HG02885 (cell line): Measurements from ENCODE around the gene COQ8A.
"Not testable (repeated sequence)": the region's sequence is repeated elsewhere in the genome, so short reads cannot be mapped to it uniquely, and the experiment has no call there.

Experiments
- ATAC-seq: cut with Tn5 transposase; IDR thresholded peaks from one replicate; pipeline ENCODE4 v1.9.1; 2021; ENCODE audit warnings: mild to moderate bottlenecking; ENCODE audit not compliant: unreplicated experiment, poor library complexity

The COQ8A gene

DNA sequence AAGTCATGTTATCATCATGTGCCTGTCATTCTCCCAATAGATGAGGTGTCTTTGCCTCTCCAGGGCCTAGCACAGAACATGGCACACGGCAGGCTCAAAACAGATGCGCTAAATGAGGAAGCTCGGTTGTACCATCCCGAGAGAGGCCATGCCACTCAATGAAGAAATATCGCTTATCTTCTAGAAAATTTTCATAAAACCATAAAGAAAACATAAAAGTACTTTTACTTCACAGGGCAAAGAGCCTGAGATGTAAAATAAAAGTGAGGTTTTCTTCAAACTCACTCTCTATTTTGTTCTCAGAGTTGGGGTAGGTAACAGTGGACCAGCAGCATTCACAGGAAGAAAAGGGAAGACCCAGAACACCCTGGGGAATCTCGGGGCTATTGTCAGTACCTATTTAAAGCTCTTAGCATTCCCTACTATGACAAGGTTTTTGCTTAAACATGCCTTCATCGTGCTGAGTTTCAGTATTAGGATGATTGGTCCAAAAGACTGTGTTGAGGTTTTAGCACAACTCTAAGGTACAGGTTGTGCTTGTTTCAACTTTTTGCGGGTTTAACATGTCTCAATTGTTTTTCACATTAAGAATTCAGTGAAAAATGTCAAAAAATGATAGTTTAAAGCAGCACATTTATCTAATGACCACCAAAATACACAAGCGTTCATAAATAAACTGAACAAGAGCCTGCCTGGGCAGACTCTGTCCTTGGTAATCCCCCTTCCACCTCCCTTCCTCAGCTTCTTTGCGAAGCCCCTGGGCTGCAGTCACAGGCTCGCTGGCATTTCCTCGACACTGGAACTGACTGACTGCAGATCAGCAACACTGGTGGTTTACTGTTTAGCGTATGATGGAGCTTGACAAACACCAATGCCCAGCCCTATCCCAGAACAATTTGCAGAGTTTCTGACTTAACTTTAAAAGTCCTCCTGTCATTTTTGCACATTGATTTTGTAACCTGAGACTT lies 55.6 kb downstream of the COQ8A start:
- peak; percentile 98 for ATAC-seq

DNA sequence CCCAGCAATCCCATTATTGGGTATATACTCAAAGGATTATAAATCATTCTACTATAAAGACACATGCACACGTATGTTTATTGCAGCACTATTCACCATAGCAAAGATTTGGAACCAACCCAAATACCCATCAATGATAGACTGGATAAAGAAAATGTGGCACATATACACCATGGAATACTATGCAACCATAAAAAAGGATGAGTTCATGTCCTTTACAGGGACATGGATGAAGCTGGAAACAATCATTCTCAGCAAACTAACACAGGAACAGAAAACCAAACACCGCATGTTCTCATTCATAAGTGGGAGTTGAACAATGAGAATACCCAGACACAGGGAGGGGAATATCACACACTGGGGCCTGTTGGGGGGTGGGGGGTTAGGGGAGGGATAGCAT lies 59.5 kb downstream of the COQ8A start:
- not testable (repeated sequence) for ATAC-seq

DNA sequence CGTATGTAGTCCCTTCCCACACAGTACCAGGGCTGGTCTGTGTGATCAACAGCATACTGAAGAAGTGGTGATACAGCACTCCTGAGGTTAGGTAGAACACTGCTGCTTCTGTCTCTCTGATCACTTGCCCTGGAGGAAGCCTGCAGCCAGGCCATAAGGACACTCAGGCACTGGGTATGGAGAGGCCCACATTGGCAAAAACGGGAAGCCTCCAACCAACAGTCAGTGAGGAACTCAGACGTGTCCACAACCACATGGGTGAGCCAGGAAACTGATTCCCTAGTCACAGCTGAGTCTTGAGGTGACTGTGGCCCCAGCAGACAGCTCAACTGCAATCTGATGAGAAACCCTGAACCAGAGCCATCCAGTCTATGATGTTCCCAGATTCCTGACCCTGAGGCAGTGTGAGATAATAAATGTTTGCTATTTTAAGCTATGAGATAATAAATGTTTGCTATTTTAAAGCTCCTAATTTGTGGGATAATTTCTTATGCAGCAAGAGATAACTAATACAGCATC lies 62.5 kb downstream of the COQ8A start:
- no peak for ATAC-seq

DNA sequence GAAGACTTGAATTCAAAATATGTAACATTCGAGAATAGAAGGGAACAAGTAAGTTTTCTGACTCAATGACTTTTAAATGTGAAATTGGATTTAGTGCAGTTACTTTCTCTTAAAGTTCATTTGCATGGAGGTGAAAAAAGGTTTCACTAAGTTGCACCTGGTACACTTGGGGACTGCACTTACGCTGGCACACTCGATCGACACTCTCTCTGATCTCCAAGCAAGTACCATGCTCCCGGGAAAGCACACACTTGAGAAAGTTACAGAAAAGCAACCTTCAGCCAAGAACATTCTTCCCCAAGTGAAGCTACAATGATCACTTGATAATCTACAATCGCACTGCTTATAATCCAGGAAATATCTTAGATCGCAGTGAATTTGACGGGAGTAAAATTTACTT lies 63.1 kb downstream of the COQ8A start:
- ATAC-seq, result no peak

DNA sequence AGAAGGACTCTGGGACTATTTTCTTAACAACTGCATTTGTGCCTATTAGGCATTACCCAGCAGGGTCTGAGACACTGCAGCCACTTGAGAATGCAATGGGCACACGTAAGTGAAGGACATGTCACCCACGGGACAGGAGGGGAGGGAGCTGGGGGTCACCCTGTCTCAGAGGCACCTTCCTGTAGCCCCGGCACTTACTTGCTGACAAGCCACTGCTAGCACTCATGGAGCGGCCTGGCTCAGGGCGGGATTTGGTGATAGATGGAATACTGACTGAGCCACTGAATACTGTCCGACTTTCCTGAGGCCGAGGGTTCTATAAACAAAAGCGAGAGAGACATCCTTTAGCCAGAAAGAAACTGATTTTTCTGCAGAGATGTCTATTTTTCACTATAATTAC lies 64.7 kb downstream of the COQ8A start:
- no peak for ATAC-seq

DNA sequence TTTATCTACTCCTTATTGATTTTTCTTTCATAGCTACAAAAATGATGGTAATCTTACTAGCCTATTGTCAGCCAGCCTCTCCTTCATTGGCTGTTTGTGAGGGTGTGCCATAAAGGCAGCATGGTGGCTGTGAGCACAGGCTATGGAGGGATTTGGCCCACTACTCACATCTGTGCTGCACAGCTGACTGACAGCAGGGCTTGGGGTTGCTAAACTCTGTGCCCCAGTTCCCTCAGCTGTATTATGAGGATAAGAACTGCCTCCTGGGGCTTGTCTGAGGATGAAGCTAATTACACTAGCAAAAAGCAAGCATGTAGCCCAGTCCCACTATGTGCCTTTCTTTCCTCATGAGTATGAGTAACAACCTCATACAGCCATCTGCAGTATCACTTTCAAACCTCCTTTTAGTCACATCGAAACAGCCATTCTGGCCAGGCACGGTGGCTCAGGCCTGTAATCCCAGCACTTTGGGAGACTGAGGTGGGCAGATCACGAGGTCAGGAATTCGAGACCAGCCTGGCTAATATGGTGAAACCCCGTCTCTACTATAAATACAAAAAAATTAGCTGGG lies 66.2 kb downstream of the COQ8A start:
- ATAC-seq, result peak; percentile 81

DNA sequence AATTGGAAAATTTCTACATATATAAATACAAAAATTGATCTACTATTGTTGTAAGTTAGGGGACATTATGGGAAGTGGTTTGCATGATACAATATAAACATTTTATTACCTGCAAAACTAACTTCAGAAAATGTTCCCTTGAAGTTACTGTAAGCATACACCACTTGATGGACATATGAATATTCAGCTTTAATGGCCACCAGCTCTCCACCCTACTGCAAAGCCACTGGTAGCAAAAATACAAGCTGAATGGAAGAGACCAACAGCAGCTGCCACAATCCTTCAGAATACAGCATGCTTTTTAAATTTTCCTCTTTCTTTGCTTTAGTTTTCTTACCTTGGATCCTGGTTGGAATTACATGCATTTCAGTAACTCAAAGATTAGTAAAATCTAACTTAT lies 69.8 kb downstream of the COQ8A start:
- ATAC-seq, result no peak

DNA sequence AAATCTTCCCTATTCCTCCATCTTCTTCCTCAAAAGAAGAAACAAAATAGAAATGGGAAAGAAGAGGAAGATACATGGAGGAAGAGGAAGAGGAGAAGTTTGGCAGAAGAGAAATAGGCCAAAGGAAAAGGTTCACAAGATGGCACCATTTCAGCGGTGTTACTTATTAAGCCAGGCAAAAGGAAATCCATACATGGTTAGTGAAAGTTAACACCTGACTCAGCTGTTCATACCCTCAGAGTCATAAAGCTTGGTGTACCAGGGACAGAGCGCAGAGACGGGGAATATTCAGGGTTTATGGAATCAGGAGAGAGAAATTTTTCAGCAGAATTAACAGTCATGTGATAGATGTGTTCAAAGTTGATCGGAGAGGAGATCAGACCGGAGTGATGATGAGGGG lies 70.6 kb downstream of the COQ8A start:
- ATAC-seq, result no peak

DNA sequence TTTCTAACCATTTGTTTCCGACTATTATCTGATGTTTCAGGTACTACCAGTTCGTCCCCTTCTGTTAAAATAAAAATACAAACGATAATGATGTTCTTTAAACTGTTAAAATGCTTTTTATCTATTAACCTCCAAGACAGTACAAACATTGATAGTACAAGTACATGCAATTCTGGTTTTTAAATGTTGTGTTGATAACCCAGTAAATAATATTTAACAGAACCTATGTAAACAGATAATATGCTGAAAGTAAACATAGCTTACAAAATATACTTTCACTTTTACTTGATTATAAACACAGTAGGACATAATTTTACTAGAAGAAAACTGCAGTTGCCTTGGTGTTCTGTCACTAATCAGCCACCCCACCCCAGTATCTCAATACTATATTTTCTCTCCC lies 76.9 kb downstream of the COQ8A start:
- no peak for ATAC-seq

DNA sequence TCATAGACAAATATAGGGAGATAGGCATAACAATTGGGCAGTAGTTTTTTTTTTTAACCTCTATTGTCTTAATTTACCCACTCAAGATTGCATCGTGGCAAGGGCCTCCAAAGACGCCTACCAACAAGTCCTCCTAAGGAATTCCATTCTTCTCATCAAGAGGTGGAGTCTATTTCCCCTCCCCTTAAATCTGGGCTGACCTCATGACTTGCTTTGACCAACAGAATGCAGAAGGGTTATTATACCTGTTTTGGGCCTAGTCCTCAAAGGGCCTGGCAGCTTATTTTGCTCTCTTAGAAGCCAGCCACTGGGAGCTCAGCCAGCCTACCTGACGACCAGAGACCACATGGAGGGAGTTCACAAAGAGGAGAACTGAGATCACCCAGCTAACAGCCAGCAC lies 92.3 kb downstream of the COQ8A start:
- no peak for ATAC-seq

DNA sequence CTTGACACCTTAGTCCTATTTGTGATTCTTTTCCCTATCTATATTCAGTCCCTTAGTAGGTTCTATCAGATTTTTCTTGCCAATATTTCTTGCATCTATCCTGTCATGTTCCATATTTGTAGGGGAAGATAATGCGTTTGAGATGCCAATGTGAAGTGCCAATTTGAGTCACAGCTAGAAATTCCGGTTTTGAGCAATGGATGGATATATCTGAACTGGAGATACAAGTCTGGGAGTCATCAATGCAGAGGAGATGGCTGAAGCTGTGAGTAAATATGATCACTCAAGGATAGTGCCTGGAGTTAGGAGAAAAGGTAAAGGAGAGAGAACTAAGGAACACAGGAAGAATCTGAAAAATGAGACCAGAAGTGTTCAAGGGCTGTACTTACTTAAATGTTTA lies 93.8 kb downstream of the COQ8A start:
- ATAC-seq, result no peak

DNA sequence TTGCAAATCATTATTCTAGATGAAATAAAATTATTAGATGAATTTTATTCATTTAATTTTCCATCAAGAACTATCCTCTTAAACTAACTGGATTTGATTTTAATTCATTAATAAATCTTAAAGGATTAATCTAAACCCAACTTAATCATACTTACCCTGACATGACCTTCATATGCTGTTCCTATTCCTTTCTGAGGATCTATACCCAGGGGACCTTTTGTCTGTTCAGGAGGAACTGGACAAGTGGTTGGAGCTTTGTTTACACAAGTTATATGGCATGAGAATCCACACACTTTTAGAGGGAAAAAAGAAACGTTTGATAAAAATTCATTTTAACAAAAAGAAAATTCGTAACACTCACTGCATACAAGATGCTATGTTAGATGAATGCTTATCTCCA lies 95.2 kb downstream of the COQ8A start:
- no peak for ATAC-seq

DNA sequence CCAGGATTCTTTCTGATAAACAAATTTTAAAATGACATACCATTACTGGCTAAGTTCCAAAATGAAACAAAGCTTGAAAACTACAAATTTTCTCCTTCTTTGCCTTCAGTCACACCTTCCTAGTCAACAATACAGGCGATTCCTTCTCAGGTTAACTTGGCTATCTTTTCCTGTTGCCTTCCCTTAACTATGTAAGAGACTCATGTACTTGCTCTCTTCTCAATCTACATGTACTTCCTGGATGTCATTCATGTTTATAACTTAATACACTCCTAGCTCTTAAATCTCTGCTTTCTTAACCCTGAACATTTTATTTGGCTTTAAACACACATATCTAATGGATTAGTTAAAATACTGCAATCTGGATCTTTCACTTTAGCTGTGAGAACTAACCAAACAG lies 97.0 kb downstream of the COQ8A start:
- no peak for ATAC-seq
